ENCODE measurements around the gene FEM1B.

Gene FEM1B

DNA sequence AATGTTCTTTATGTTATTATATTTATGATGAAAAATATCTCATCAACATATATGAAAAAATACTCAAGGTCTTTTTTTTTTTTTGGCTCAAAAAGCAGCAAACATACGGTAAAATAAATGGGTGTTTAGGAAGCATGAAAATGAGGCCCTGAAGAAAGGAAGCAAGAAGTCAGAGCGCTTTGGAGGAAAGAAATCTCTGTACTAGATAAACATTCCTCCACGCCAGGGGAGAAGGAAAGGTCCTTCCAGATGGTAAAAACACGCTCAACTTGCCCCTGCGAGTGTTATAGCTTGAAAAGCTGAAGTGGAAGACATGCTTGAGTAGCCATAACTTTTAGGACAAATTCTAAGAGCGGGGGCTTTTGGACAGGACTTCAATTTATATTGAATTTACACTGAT lies 52.9 kb downstream of the FEM1B start:
- DNase-seq, result no peak

DNA sequence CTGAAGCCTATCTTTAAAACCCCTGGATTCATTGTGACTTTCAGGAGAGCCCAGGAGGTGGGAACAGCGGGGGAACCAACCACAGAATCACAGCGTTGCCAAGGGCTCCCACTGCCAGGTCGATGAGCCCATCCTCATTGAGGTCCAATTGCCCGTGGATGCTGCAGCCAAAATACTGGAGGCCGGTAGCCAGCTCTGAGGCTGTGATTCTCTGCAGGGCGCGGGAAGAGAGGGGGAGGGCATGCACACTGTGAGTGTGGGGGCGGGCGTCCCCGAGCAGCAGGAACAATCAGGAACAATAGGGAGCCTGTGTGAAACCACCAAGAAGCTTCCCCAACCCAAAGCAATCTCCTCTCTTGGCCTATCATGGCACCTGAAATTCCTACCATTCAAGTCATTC lies 53.4 kb downstream of the FEM1B start:
- DNase-seq, result no peak

DNA sequence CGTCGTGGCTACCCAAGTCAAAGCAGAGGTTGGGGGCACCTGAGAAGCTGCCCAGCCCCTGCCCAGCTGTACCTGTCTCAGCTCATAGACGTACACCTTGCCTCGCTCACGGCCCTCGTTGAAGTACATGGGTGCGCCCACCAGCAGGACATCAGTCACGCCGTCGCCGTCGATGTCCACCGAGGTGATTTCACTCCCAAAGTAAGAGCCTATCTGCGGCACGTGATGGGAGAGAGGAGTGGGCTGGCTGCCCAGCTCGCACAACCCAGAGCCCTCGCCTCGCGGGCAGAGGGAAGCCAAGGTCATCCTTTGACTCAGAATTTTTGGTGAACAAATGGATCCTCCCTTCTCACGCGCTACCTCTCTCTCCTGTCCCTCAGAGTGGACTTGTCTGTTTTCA lies 54.7 kb downstream of the FEM1B start:
- DNase-seq, result no peak

DNA sequence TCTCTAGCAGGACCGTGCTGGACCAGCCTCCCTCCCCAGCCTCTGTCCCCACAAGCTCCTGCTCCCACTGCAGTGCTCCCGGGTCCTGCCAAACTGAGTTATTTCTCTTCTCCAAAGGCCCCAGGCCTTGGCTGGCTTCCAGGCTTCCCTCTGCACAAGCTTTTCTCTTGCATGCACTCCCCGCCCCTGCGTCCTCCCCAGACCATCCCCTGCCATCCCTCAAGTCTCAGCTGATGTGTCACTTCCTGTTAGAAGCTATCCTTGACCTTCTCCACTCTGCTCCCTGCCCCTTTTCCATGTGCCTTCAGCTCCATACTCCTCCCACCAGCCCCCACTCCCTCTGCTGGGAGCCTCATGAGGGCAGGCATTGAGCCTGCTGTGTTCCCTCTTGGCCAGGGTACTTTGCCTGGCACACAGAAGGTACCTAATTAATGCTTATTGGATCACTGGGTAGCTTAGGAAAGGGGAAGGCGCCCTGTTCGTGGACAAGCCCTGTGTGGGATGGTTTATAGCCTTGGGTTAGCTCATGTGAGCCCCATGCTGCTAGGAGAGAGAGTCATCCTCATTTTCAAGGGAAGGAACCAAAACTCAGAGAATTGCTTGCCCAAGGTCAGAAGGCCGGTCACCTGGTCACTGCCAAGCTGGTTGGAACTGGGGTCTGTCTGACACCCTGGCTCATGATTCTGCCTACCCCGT lies 56.4 kb downstream of the FEM1B start:
- DNase-seq, result no peak

DNA sequence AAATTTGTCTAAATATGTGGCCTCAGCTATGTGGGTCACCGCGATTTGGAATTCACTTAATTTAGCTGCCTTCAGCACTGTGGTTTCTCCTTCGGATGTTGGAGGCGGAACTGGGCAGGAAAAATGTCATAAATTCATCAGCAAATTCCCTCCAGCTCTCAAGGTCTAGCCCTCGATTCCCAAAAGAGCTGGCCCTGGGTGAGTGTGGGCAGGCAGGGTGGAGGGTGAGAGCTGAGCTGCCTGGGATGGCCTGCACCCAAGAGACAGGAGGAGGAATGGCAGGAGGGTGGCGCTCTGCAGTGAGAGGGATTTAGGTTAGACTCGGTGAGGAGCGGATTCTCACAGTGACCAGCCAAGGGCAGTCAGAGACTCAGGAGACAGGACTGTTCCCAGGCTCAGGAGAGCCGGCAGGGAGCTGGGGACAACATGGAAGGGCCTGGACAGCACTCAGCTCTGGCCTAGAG lies 57.1 kb downstream of the FEM1B start:
- no peak for DNase-seq

DNA sequence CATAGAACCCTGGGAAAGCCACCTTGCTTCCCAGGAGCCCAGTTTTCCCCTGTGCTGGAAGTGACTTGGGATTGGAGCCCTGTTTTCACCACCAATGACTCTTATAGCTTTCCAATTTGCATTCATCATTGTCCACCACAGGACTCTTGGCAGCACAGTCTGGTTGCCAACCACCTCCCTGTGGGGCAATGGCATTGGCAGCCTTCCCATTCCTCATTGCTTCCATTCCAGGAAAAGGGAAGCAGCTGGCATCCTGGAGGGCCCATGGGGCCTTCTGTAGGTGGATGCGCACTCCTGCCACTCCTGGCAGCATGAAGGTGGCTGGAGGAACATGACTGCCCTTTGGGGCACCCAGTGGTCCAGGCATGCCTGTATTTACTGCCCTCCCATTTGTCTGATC lies 57.7 kb downstream of the FEM1B start:
- DNase-seq, result no peak

DNA sequence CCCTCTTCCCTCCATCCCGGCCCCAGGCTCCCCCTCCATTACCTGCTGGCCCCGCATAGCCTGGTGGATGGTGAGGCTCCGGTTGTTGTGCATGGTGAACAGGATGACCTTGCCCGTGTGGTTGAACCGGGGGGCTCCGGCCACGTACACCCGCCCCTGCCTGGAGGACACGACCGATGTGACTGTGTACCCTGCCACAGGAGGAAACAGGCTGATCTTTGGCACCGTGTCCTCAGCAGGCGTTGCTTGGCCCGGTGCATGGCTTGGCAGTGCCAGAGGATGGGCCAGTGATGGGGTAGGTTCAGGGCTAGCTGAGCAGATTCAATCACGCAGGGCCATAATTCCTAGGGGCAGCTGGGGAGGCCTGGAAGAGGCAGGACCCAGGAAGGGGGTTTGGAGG lies 58.1 kb downstream of the FEM1B start:
- no peak for DNase-seq

DNA sequence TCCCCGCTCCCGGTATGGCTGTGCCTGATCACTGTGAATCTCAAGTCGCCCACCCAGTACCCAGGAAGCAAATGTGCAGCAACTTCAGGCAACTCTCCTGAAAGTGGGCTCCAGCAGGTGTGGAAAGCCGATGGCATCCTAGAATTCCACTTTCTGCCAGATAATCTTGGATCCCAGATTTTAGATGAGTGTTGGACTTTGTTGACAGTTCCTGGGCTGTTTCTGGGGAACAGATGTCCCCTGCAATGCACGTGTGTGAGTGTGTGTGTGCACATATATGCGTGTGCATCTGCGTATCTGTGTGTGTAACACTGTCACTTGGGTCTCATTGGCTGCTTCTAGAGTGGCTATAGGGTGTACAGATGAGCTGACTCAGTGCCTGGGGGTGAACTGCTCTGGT lies 59.0 kb downstream of the FEM1B start:
- no peak for DNase-seq

DNA sequence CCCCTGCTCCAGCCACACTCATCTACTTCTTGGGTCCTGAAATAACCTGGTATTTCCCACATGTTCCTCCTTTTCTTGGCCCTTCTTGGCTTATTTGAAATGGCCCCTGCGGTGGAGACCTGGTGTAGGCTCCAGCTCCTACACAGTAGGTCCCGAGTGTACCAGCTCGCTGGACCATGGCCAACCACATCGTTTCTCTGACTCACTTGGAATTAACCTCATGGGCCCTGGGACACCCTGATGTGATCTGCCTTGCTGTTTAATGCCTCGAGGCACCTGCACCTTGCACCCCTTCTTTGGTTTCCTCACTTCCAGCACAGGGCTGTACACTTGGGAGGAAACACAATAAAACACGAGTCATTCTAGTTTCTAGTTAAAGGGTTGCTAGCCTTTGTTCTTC lies 60.3 kb downstream of the FEM1B start:
- no peak for DNase-seq

DNA sequence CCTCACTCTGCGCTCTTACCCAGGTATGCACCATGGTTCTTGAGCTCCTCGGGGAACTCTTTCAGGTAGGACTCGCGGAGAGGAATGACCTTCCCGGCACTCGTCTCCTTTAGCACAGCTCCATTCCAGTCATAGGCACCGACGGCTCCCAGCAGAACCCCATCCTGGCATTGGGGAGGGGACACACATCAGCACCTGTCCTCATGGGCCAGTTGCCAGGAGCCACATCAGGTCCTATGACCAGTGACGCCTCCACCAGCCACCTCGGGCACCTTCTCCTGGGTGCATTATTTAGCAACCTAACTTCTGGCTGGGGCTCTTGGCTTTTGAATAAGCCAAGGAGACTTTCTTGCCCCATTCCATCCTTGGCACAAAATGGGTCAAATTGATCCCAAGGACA lies 61.9 kb downstream of the FEM1B start:
- DNase-seq, result no peak

DNA sequence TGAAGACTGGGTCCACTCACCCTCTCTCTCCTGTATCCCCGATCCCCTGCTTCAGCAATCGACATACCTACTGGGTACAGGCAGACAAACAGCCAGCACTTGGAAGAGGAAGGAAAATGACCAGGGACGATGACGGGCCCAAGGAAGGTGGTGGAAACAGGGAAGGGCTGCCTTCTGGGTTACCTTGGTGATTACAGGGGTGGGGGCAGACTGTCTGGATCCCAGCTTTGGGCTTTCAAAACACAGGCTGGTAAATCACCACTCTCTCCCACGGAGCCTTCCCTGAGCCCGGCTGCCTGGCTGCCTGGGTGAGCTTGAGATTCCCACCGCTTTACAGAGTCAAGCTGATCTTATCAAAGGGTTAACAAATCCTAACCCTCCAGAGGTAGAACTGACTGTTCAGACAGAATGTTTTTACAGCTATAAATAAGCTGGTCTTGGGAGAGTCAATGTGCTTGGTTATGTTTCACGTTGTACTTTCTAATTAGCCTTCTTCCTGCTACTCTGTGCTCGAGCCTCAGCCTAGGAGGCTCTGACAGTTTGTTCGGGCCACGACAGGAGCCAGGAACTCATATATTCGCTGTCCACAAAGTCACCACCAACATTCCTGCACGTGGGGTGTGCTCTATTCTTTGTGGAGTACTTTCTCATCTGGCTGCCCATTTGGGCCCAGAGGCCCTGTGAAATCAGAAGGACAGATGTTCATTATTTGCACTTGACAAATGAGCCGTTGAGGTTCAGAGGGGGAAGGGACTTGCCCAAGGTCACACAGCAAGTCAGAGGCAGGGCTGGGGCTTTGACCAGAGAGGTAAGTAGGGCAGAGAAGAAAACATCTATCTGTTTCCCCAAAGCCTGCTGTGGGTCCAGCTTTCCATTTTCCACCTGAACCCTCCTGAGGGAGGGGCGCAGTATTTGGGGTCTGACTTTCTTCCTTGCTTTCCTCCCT lies 63.5 kb downstream of the FEM1B start:
- no peak for DNase-seq

DNA sequence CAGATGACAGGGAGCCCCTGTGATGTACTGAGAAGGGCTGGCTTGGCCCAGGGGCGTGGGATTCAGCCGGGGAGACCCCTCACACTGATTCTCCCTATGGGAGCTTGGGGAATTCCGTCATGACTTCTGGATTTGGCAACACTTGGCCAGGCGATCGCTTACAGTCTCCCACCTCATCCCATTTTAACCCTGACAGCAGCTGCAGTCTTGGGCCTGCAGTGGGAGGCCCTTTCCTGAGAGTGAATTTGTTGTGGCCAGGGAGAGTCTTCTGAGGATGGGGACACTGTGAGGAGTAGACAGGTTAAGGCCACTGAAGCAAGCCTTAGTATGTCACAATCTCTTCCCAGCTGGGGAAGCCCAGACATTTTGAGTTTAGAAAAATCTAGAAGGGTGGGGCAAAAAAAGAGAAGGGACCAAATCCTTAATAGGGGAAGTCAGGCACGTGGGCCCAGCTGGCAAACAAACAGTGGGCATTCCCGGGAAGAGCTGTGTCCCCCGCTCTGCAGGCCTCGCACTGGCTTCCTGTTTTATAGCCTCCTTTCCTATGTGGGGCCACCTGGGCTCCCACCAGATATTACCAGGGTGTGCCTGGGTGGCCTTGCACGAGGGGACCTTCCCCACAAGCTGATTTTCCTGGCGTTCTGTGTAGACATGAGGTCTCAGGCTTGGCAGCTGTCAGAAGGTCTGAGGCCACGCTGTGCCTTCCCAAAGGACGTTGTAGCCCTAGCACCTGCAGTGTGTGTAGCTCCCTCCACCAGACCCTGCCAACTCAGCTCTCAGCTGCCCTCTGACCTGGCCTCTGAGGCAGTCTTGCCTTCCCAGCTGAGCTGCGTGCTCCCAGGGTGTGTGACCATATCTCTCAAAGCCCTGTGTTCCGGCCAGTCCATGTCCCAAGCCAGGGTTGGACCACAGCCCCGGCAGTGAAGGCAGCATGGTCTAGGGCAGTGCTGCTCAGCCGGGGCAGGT lies 64.5 kb downstream of the FEM1B start:
- DNase-seq, result no peak

DNA sequence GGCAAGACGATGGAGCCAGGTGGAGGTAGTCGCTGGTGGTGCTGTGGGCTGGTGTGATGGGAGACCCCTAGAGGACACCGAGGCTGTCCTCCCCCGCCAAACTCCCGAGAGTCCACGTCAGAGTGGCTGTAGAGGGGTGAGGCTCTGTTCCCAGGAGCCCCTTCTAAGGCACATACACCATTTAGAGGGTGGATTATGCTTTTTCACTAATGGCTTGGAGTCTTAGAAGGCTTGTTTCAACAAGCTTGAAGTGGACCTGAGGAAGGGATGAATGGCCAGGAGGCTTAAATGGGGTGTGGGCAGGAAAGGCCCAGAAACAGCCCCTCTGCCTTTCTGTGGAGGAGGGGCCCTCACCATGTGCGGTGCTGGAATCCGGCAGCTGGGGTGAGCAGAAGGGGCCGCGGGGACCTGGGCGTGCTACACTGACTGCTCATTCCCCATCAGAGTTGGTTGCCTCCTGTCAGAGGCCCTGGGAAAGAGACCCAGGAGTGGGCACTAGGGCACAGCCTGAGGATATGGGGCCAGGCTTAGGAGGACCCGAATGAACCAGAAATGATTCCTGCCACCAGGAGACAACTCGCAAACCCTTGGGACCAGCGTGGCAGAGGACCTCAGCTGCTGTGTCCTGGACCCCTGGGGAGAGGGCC lies 66.2 kb downstream of the FEM1B start:
- no peak for DNase-seq

DNA sequence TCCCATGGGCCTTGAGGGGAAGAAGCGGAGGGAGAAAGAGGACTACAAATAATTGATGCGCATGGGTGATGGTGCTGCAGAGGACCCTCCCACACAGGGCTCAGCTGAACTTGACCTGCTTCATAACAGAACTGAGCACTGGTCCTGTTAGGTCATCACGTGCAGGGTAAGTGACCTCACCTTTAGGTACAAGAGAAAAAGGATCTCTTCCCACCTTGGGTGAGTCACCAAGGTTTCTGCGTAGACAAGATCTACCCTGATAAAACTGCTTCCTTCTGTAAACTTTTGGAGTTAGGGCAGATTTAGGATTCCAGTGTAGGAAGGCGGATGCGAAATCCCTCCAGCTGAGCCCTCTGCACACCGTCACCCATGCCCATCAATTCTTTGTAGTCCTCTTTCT lies 67.1 kb downstream of the FEM1B start:
- no peak for DNase-seq

Measured in stimulated activated CD8-positive, alpha-beta memory T cell treated with anti-CD3 and anti-CD28 coated beads, Interleukin-4, amount 100 ng/mL, for 48 hours (primary cell).